HG03354 (cell line): ENCODE results near the gene RWDD2A.
A peak's percentile ranks its signal among the peaks of the same experiment; 100 is the strongest.

Experiments used
- ATAC-seq: cut with Tn5 transposase; IDR thresholded peaks from one replicate; pipeline ENCODE4 v1.9.1; 2021; ENCODE audit warnings: mild to moderate bottlenecking; ENCODE audit not compliant: unreplicated experiment, poor library complexity, severe bottlenecking

RWDD2A gene

GRCh38 chr6:83193747-83194566 lies 800 bp downstream of the RWDD2A start:
- ATAC-seq: peak; percentile 32

GRCh38 chr6:83198486-83199172 lies 5.5 kb downstream of the RWDD2A start:
- ATAC-seq: no peak

DNA sequence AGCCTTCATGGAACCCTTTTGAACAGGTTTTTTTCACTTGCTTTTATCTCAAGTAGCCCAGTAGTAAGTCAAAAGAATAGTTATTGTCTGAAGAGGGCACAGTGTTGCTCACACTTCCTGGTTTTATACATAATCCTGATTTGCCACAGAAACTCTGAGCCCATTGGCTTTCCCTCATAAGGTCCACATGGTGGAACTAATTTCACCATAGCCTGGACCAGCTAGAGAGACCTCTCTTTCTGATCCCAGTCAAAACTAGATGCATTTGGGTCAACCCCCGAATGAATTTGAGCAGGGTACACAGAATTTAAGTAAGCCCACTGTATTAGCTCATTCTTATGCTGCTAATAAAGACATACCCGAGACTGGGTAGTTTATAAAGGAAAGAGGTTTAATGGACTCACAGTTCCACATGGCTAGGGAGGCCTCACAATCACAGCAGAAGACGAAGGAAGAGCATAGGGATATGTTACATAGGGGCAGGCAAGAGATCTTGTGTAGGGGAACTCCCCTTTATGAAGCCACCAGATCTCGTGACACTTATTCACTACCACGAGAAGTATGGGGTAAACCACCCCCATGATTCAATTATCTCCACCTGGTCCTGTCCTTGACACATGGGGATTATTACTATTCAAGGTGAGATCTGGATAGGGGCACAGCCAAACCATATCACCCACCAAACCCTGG lies 6.2 kb downstream of the RWDD2A start:
- ATAC-seq: no peak

DNA sequence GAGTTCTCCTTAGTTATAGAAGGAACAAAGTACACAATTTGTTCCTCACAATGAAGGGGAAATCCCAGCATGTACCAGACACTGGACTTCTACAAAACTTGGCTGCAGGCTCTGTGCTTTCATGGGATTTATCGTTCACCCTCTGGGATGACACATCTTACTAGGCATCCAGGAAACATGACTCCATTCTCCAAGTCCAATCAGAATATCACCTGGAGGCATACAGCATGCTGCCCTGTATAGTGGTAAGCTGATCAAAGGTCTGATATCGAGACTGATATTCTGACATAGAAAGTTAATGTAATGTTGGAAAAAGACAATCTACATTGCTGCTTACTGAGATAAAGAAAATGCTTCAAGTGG lies 6.7 kb downstream of the RWDD2A start:
- ATAC-seq: no peak

DNA sequence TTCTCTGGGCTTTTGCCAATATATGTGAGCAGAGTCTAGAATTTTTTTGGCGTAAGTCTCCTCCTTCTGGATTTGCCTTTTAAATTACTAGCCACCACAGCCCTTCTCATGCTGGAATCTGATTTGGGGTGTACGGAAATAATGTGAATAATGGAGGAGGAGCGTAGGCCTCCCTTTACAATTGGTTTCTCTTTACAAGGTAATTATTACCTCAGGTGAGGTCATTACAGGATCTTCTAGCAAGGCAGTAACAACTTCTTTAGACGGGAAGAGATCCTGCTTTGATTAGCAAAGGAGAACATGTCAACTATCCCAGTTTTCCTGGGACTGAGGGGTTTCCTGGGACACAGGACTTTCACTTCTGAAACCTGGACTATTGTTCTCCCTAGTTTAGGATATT lies 8.9 kb downstream of the RWDD2A start:
- no peak for ATAC-seq

GRCh38 chr6:83215131-83216047 lies 22.2 kb downstream of the RWDD2A start:
- peak; percentile 100 for ATAC-seq

GRCh38 chr6:83216806-83217205 lies 23.6 kb downstream of the RWDD2A start:
- ATAC-seq: no peak

GRCh38 chr6:83218646-83219045 lies 25.5 kb downstream of the RWDD2A start:
- no peak for ATAC-seq

DNA sequence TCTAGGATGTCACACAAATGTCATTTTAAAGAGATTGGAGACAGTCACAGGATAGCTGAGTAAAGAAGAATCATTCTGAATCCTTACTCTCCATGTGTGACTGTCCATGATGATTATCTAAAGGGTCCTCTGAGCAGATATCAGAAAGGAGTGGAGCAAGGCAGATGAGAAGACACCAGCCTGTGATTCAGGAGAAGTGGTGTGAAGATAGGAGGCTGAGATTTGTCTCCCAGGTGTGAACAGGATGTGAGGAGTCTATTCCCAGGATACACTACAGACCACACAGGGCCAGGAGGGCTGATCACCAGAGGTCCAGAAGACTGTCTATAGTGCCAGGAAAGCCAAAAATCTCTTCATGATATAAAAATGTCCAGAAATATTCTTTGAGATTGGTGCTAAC lies 27.0 kb downstream of the RWDD2A start:
- no peak for ATAC-seq

GRCh38 chr6:83221276-83221675 lies 28.1 kb downstream of the RWDD2A start:
- no peak for ATAC-seq

GRCh38 chr6:83221889-83222479 lies 28.8 kb downstream of the RWDD2A start:
- no peak for ATAC-seq

DNA sequence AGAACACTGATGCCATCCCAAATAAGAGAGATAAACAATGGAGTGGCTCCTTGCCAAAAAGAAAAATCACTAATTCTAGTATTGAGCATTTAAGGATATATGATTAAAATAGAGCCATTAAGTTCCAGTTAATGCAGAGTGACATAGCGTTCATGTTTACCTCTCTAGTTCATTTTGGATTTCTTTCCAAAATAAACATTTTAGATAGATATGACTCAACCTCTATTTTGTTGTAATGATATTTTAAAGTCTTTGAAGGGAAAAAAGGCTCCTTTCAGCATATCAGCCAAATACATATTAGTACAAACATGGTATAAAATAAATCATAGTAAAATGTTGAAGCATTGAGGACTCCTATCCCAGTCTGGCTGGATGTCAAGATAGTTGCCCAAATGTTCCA lies 33.4 kb downstream of the RWDD2A start:
- ATAC-seq: no peak

GRCh38 chr6:83231146-83231545 lies 38.0 kb downstream of the RWDD2A start:
- ATAC-seq: no peak

DNA sequence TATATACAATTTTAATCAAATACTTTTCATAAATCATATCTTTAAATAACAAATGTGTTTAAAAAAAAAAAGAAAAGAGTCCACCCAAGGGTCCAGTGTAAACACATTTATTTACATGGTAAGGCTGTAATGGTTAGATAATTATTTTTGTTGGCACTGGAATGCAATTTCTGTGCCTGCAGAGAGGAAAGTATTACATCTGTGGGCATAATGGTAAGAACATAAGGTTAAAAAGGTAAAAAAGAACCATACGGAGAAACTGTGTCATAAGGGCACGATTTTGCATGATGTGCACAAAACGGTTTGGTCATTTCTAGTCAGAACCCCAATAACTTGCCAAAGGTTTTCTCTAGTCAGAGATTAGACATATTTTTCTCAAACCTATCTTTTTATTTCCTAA lies 54.3 kb downstream of the RWDD2A start:
- ATAC-seq: no peak
